ENCODE measurements around the gene GUCY1A1. TPM values are rescaled to one million over a fixed set of nuclear protein-coding genes. Genes with fewer than 3 reads are reported as not detected.

Gene GUCY1A1
- total RNA-seq, 1 donor from 2014 or later, result 1.5 TPM

GRCh38 chr4:155693015-155693663 is 26.5 kb downstream of the GUCY1A1 start:
- H3K36me3 ChIP-seq, result no peaks in the 10 kb centered on the region
- H3K9me3 Mint-ChIP-seq, result peaks cover 3% of the 10 kb centered on the region
- H2AFZ ChIP-seq (replicated peaks), result no peak overlapping the region
- no peak overlapping the region for H3K27ac ChIP-seq
- H3K4me1 ChIP-seq, result no peaks in the 10 kb centered on the region
- H4K20me1 ChIP-seq (ENCODE audit: low read depth), result no peaks in the 10 kb centered on the region
- H3K27me3 Mint-ChIP-seq (ENCODE audit: insufficient read depth, low read depth), result no peaks in the 10 kb centered on the region
- H3K4me2 ChIP-seq, result no peak overlapping the region
- peaks cover 2% of the 10 kb centered on the region for H3K36me3 Mint-ChIP-seq
- H3K27me3 ChIP-seq, result no peaks in the 10 kb centered on the region
- H3K9me3 ChIP-seq (ENCODE audit: low read depth), result no peaks in the 10 kb centered on the region
- no peaks in the 10 kb centered on the region for H3K79me2 ChIP-seq (ENCODE audit: low read depth)
- no peak overlapping the region for H3K27ac Mint-ChIP-seq
- H3K4me3 ChIP-seq, result no peak overlapping the region
- no peak overlapping the region for H3K9ac ChIP-seq
- no peaks in the 10 kb centered on the region for H3K4me1 Mint-ChIP-seq
- H3F3A ChIP-seq (ENCODE audit: low read depth), result no peaks in the 10 kb centered on the region
- no peak for TF ChIP-seq EZH2 (IDR thresholded peaks at IDR 0.05)
- TF ChIP-seq EZH2phosphoT487 (IDR thresholded peaks at IDR 0.05), result no peak
- TF ChIP-seq CTCF (IDR thresholded peaks at IDR 0.05), result no peak
- no peak for DNase-seq (ENCODE audit: low spot score)
- no peak overlapping the region for H3K4me3 Mint-ChIP-seq

- H4K20me1 ChIP-seq (ENCODE audit: low read depth), result no peaks in the 10 kb centered on the region
- no peaks in the 10 kb centered on the region for H3K36me3 ChIP-seq
- Mint-ChIP-seq H3K36me3 (peaks cover 2% of the 10 kb centered on the region), H3K27ac (no peak overlapping the region), H3K9me3 (peaks cover 8% of the 10 kb centered on the region), H3K4me3 (no peak overlapping the region), H3K27me3 (ENCODE audit: insufficient read depth, low read depth) (no peaks in the 10 kb centered on the region), H3K4me1 (no peaks in the 10 kb centered on the region)
- H3K9ac ChIP-seq, result no peak overlapping the region
- H2AFZ ChIP-seq (replicated peaks), result no peak overlapping the region
- no peak for TF ChIP-seq CTCF (IDR thresholded peaks at IDR 0.05)
- TF ChIP-seq EZH2phosphoT487 (IDR thresholded peaks at IDR 0.05), result no peak
- TF ChIP-seq EZH2 (IDR thresholded peaks at IDR 0.05), result no peak
- no peak overlapping the region for H3K4me3 ChIP-seq
- no peaks in the 10 kb centered on the region for H3K27me3 ChIP-seq
- H3F3A ChIP-seq (ENCODE audit: low read depth), result no peaks in the 10 kb centered on the region
- H3K9me3 ChIP-seq (ENCODE audit: low read depth), result no peaks in the 10 kb centered on the region
- H3K79me2 ChIP-seq (ENCODE audit: low read depth), result no peaks in the 10 kb centered on the region
- no peak overlapping the region for H3K27ac ChIP-seq
- DNase-seq (ENCODE audit: low spot score), result no peak
- H3K4me1 ChIP-seq, result no peaks in the 10 kb centered on the region
- H3K4me2 ChIP-seq, result no peak overlapping the region
Measured at GRCh38 chr4:155694100-155694785, 27.6 kb downstream of the GUCY1A1 start.

- H3K4me3 ChIP-seq, result no peak overlapping the region
- no peak overlapping the region for H3K27ac ChIP-seq
- H3K27me3 ChIP-seq, result no peaks in the 10 kb centered on the region
- Mint-ChIP-seq H3K27ac (no peak overlapping the region), H3K4me3 (no peak overlapping the region), H3K9me3 (peaks cover 8% of the 10 kb centered on the region), H3K36me3 (peaks cover 2% of the 10 kb centered on the region), H3K27me3 (ENCODE audit: insufficient read depth, low read depth) (no peaks in the 10 kb centered on the region), H3K4me1 (no peaks in the 10 kb centered on the region)
- H3F3A ChIP-seq (ENCODE audit: low read depth), result no peaks in the 10 kb centered on the region
- H3K4me1 ChIP-seq, result no peaks in the 10 kb centered on the region
- no peaks in the 10 kb centered on the region for H3K9me3 ChIP-seq (ENCODE audit: low read depth)
- H3K4me2 ChIP-seq, result no peak overlapping the region
- no peak for DNase-seq (ENCODE audit: low spot score)
- H3K79me2 ChIP-seq (ENCODE audit: low read depth), result no peaks in the 10 kb centered on the region
- no peaks in the 10 kb centered on the region for H4K20me1 ChIP-seq (ENCODE audit: low read depth)
- TF ChIP-seq EZH2phosphoT487 (IDR thresholded peaks at IDR 0.05) (no peak), CTCF (IDR thresholded peaks at IDR 0.05) (no peak), EZH2 (IDR thresholded peaks at IDR 0.05) (no peak)
- no peak overlapping the region for H3K9ac ChIP-seq
- no peak overlapping the region for H2AFZ ChIP-seq (replicated peaks)
- H3K36me3 ChIP-seq, result no peaks in the 10 kb centered on the region
Measured at GRCh38 chr4:155696226-155696625, 29.6 kb downstream of the GUCY1A1 start.
